GM12892 (cell line): Measurements from ENCODE around the gene MAN2A2. TPM values are rescaled to one million over a fixed set of nuclear protein-coding genes. Genes with fewer than 3 reads are reported as not detected.

Experiments
- DNase-seq: peaks from one replicate; pipeline ENCODE4 v3.0.0; 2011; ENCODE audit not compliant: insufficient read length
- FAIRE-seq: peaks from 2 replicates; lab custom pipeline; 2011; peaks lifted over from hg19 to GRCh38; lab: Jason Lieb, UNC
- POLR2A ChIP-seq: IDR thresholded peaks from 2 replicates; pipeline ENCODE4 v1.6.1; 2011; ENCODE audit warnings: low read depth, low read length, control low read depth
- POLR2AphosphoS5 ChIP-seq: IDR thresholded peaks from 2 replicates; pipeline ENCODE4 v1.6.1; 2011; ENCODE audit warnings: low read depth, low read length, control low read depth
- TAF1 ChIP-seq: IDR thresholded peaks from 2 replicates; pipeline ENCODE4 v1.6.1; 2011; ENCODE audit warnings: low read depth, mild to moderate bottlenecking, control low read depth, low read length, borderline replicate concordance
- polyA plus RNA-seq: library from polyadenylated mRNA; unstranded; fragments of >200 nt; gene quantifications from one replicate; pipeline ENCODE4 v1.2.1, GENCODE V29; 2012; ENCODE audit warnings: missing spikeins, inconsistent platforms; ENCODE audit not compliant: missing spikeins

The MAN2A2 gene
- 35.7 TPM for polyA plus RNA-seq

GRCh38 chr15:90902840-90903732 lies at the start of gene MAN2A2:
MAN2A2 (plus strand) TSS chr15:90903302; CDS start chr15:90904208, 906 bp downstream.
- TF ChIP-seq TAF1: peak; percentile 69; the same call in 1 of the 2 replicates
- TF ChIP-seq POLR2A: peak; percentile 82
- peak; percentile 75 for TF ChIP-seq POLR2AphosphoS5
- DNase-seq (peak; percentile 91), FAIRE-seq (peak; percentile 44)

DNA sequence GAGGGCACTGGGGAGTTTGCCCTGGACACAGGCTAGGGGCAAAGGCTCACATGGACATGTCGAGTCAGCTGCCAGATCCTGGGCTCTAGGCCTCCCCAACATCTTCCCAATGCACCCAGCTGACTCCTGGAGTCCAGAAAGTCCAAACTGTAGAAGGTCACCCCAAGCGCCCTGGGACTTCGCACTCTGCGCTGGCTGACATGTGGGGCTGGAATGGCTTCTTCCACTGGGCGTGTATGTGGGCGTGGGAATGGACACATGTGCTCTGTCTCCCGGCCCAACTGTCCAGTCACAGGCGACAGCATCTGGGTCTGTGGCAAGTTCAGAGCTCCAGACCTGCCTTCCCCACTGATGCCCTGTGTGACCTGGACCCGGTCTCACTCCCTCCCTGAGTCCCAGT lies 48.0 kb upstream of the MAN2A2 start:
- no peak for DNase-seq
- TF ChIP-seq TAF1 (no peak), POLR2AphosphoS5 (no peak), POLR2A (no peak)
- no peak for FAIRE-seq

- FAIRE-seq (no peak), DNase-seq (no peak)
- TF ChIP-seq POLR2A (no peak), POLR2AphosphoS5 (no peak)
These were observed 45.8 kb upstream of the MAN2A2 start for GRCh38 chr15:90857337-90857736.

DNA sequence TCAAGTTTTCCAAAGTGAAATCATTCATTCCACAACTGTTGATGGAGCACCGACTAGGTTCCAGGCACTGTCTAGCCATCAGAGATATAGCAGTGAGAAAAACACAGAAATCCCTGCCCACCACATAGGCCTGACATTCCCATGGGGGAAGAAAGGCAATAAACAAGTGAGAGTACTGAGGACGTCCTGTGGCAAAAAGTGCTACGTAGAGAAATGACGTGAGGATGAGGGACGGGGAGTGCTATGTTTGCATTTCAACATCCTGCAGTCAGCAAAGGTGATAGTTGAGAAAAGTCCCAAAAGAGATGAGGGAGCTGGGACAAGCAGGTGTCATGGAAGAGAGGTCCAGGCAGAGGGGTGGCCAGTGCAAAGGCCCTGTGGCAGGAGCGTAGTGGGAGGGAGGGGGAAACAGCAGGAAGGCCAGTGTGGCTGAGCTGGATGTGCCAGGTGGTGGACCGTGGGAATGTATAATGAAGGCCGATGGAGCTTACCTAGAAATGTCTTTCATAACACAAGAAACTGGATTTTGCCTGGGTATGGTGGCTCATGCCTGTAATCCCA lies 45.1 kb upstream of the MAN2A2 start:
- FAIRE-seq: no peak
- no peak for DNase-seq
- TF ChIP-seq POLR2AphosphoS5 (no peak), TAF1 (no peak), POLR2A (no peak)

DNA sequence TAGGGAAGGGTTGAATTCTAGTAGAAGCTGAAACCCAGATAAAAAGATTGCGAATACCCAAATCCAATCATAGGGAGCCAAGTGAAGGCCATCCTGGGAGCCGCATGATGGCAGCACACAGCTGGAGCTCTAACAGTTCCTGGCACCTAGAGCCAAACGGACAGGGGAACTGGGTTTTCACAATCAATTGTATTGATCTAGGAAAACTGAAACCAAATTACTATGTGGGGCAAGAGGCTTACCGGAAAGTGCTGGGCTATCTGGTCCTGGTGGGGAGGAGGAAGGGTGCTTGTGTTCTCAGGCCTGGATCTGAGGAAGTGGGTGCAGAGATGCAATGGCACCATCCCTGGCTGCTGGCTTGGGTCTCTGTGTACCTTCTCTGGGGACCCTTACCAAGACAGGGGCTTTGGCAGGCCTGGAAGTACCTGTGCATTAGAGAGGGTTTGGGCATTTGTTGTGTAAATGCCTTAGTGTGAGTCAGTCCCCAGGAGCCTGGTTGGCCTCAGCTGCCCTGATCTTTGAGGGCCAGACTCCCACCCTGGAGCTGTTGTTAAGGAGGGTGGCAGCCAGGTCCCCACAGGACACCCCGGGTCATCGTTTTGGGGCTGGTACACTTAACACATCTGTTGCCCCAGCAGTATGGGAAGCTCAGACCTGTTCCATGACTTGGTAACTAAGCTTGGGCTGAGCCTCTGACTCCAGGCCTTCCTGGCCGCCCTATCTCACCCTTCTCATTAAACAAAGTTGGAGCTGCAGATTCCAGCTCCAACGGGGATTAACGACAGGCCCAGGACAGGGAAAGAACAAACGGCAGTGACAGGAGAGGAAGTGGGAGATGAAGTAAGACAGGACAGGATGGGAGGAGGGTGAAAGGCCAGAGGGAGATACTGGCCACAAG lies 43.6 kb upstream of the MAN2A2 start:
- DNase-seq (no peak), FAIRE-seq (no peak)
- TF ChIP-seq POLR2AphosphoS5 (no peak), TAF1 (no peak)

DNA sequence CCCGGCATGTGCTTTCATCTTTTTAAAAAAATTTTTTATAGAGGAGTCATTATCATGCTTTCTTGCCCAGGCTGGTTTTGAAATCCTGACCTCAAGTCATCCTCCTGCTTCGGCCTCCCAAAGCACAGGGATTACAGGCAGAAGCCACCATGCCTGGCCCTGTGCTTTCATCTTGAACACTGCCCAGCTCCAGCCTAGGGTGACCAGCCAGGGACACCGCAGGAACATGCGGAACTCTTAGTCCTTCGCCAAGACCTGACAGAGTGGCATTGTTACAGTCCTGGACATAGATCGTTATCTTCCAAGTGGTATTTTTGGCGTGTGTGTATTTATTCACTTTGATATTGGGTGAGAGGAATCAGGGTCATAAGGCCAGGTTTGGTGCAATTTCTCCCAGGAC lies 42.7 kb upstream of the MAN2A2 start:
- FAIRE-seq (no peak), DNase-seq (no peak)
- TF ChIP-seq POLR2AphosphoS5: no peak
- no peak for TF ChIP-seq POLR2A
- TF ChIP-seq TAF1: no peak

GRCh38 chr15:90860942-90861675 lies 42.0 kb upstream of the MAN2A2 start:
- TF ChIP-seq POLR2A (no peak), TAF1 (no peak), POLR2AphosphoS5 (no peak)
- no peak for FAIRE-seq
- DNase-seq: no peak

DNA sequence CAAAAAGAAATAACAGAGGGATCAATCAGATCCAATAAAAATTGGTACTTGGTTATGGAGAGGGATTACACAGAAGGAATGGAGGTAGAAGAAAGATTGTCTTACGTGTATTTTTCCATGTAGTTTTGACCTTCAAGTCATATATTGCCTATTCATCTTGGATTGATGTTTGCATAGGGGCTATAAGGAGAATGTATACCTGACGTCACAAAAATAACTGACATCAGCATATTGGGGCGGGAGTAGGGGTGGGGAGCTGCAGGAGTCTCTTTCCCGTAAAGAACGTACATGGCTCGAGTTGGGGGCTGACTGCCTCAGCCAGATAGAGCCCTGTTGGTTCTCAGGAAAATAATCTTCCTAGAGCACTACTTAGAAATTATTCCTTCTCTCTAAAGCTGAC lies 40.6 kb upstream of the MAN2A2 start:
- DNase-seq: no peak
- TF ChIP-seq POLR2AphosphoS5: no peak
- TF ChIP-seq TAF1: no peak
- no peak for TF ChIP-seq POLR2A
- FAIRE-seq: no peak

- no peak for DNase-seq
- TF ChIP-seq TAF1 (no peak), POLR2AphosphoS5 (no peak), POLR2A (no peak)
- no peak for FAIRE-seq
These were observed 39.9 kb upstream of the MAN2A2 start for GRCh38 chr15:90862964-90863778.

GRCh38 chr15:90863987-90864386 lies 39.1 kb upstream of the MAN2A2 start:
- TF ChIP-seq POLR2AphosphoS5: no peak
- TF ChIP-seq TAF1: no peak
- no peak for TF ChIP-seq POLR2A
- FAIRE-seq: no peak
- DNase-seq: no peak
